GM19324 (cell line): ENCODE measurements around the gene CACNA1S.

ENCODE experiments used
- ATAC-seq: cut with Tn5 transposase; IDR thresholded peaks from one replicate; pipeline ENCODE4 v1.9.1; 2021; ENCODE audit warnings: mild to moderate bottlenecking, moderate library complexity; ENCODE audit not compliant: unreplicated experiment, low FRiP score

CACNA1S gene

DNA sequence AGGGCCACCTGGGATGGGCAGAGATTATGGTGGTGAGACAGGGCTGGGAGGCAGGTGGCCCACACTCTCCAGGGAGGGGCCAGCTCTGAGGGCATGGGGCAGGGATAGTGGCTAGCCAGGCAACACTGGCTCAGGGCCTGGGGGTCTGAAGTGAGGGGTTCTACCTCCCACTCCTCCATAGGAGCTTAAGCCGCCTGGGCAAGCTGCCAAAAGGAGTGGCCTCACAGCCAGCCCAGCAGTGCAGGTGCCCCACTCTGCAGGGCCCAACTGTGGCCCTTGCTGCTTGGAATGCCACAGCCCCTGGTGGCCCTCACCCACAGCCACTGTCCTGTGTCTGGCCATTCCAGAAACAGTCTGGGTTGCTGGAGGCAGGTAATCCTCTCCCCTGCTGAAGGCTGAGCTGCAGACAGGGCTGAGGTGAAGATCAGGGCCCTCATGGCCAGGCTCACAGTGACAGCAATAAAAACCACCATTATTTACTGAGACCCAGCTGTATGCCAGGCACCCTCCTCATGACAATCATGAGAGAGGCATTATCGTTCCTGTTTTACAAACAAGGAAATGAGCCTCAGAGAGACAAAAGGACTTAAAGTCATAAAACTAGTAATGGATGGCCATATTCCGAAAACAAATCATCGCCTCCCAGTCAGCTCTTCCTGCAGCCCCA is 119.7 kb downstream of the CACNA1S start:
- ATAC-seq, result no peak

GRCh38 chr1:200991097-200991614 is 121.1 kb downstream of the CACNA1S start:
- no peak for ATAC-seq

- no peak for ATAC-seq
These were observed 122.1 kb downstream of the CACNA1S start for GRCh38 chr1:200990114-200990513.
